ENCODE data around the gene LRPPRC.

DNA sequence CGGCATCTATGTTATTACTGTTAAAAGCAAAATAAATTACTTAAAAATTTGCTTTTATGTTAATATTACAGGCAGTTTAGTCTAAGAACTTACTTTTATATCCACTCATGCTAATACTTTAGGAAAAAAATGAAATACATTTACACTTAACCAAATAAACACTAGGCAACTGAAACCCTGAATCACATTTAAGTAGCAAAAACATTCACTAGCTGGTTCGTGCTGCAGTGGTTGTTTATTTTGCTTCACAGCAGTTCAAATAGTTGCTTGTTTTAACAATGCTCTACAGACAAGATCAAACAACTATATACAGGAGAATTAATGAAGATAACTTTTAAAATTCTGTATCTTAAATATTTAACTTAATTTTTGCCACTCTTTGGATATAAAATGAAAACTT lies 96.2 kb downstream of the LRPPRC start:
- TF ChIP-seq, protein P1, sequence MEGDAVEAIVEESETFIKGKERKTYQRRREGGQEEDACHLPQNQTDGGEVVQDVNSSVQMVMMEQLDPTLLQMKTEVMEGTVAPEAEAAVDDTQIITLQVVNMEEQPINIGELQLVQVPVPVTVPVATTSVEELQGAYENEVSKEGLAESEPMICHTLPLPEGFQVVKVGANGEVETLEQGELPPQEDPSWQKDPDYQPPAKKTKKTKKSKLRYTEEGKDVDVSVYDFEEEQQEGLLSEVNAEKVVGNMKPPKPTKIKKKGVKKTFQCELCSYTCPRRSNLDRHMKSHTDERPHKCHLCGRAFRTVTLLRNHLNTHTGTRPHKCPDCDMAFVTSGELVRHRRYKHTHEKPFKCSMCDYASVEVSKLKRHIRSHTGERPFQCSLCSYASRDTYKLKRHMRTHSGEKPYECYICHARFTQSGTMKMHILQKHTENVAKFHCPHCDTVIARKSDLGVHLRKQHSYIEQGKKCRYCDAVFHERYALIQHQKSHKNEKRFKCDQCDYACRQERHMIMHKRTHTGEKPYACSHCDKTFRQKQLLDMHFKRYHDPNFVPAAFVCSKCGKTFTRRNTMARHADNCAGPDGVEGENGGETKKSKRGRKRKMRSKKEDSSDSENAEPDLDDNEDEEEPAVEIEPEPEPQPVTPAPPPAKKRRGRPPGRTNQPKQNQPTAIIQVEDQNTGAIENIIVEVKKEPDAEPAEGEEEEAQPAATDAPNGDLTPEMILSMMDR (conservative IDR thresholded peaks at IDR 0.05; ENCODE audit: low read depth in 2 of 2) = no peak
- no peak for TF ChIP-seq EZH2 (IDR thresholded peaks at IDR 0.05; ENCODE audit: low read depth, unreplicated experiment)
- TF ChIP-seq POLR2AphosphoS5 (IDR thresholded peaks at IDR 0.05; ENCODE audit: low read depth) = no peak
- TF ChIP-seq EZH2phosphoT487 (IDR thresholded peaks at IDR 0.05; ENCODE audit: unreplicated experiment) = no peak
- no peak for TF ChIP-seq CREB1 (CRISPR knock-in tag; IDR thresholded peaks at IDR 0.05; ENCODE audit: low read depth)
- TF ChIP-seq, protein P2, sequence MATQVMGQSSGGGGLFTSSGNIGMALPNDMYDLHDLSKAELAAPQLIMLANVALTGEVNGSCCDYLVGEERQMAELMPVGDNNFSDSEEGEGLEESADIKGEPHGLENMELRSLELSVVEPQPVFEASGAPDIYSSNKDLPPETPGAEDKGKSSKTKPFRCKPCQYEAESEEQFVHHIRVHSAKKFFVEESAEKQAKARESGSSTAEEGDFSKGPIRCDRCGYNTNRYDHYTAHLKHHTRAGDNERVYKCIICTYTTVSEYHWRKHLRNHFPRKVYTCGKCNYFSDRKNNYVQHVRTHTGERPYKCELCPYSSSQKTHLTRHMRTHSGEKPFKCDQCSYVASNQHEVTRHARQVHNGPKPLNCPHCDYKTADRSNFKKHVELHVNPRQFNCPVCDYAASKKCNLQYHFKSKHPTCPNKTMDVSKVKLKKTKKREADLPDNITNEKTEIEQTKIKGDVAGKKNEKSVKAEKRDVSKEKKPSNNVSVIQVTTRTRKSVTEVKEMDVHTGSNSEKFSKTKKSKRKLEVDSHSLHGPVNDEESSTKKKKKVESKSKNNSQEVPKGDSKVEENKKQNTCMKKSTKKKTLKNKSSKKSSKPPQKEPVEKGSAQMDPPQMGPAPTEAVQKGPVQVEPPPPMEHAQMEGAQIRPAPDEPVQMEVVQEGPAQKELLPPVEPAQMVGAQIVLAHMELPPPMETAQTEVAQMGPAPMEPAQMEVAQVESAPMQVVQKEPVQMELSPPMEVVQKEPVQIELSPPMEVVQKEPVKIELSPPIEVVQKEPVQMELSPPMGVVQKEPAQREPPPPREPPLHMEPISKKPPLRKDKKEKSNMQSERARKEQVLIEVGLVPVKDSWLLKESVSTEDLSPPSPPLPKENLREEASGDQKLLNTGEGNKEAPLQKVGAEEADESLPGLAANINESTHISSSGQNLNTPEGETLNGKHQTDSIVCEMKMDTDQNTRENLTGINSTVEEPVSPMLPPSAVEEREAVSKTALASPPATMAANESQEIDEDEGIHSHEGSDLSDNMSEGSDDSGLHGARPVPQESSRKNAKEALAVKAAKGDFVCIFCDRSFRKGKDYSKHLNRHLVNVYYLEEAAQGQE (IDR thresholded peaks at IDR 0.05; ENCODE audit: unreplicated experiment) = no peak
- no peak for TF ChIP-seq ZNF331 (CRISPR knock-in tag; IDR thresholded peaks at IDR 0.05; ENCODE audit: low read depth)
- TF ChIP-seq, protein P3, sequence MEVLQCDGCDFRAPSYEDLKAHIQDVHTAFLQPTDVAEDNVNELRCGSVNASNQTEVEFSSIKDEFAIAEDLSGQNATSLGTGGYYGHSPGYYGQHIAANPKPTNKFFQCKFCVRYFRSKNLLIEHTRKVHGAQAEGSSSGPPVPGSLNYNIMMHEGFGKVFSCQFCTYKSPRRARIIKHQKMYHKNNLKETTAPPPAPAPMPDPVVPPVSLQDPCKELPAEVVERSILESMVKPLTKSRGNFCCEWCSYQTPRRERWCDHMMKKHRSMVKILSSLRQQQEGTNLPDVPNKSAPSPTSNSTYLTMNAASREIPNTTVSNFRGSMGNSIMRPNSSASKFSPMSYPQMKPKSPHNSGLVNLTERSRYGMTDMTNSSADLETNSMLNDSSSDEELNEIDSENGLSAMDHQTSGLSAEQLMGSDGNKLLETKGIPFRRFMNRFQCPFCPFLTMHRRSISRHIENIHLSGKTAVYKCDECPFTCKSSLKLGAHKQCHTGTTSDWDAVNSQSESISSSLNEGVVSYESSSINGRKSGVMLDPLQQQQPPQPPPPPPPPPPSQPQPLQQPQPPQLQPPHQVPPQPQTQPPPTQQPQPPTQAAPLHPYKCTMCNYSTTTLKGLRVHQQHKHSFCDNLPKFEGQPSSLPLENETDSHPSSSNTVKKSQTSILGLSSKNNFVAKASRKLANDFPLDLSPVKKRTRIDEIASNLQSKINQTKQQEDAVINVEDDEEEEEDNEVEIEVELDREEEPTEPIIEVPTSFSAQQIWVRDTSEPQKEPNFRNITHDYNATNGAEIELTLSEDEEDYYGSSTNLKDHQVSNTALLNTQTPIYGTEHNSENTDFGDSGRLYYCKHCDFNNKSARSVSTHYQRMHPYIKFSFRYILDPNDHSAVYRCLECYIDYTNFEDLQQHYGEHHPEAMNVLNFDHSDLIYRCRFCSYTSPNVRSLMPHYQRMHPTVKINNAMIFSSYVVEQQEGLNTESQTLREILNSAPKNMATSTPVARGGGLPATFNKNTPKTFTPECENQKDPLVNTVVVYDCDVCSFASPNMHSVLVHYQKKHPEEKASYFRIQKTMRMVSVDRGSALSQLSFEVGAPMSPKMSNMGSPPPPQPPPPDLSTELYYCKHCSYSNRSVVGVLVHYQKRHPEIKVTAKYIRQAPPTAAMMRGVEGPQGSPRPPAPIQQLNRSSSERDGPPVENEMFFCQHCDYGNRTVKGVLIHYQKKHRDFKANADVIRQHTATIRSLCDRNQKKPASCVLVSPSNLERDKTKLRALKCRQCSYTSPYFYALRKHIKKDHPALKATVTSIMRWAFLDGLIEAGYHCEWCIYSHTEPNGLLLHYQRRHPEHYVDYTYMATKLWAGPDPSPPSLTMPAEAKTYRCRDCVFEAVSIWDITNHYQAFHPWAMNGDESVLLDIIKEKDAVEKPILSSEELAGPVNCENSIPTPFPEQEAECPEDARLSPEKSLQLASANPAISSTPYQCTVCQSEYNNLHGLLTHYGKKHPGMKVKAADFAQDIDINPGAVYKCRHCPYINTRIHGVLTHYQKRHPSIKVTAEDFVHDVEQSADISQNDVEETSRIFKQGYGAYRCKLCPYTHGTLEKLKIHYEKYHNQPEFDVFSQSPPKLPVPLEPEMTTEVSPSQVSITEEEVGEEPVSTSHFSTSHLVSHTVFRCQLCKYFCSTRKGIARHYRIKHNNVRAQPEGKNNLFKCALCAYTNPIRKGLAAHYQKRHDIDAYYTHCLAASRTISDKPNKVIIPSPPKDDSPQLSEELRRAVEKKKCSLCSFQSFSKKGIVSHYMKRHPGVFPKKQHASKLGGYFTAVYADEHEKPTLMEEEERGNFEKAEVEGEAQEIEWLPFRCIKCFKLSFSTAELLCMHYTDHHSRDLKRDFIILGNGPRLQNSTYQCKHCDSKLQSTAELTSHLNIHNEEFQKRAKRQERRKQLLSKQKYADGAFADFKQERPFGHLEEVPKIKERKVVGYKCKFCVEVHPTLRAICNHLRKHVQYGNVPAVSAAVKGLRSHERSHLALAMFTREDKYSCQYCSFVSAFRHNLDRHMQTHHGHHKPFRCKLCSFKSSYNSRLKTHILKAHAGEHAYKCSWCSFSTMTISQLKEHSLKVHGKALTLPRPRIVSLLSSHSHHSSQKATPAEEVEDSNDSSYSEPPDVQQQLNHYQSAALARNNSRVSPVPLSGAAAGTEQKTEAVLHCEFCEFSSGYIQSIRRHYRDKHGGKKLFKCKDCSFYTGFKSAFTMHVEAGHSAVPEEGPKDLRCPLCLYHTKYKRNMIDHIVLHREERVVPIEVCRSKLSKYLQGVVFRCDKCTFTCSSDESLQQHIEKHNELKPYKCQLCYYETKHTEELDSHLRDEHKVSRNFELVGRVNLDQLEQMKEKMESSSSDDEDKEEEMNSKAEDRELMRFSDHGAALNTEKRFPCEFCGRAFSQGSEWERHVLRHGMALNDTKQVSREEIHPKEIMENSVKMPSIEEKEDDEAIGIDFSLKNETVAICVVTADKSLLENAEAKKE (CRISPR knock-in tag; IDR thresholded peaks at IDR 0.05) = no peak
- no peak for TF ChIP-seq ZNF114 (CRISPR knock-in tag; IDR thresholded peaks at IDR 0.05)
- no peak for TF ChIP-seq STAT1 (IDR thresholded peaks at IDR 0.05; ENCODE audit: unreplicated experiment)
- TF ChIP-seq NANOG (IDR thresholded peaks at IDR 0.05; ENCODE audit: borderline replicate concordance) = no peak
- TF ChIP-seq JUNB (IDR thresholded peaks at IDR 0.05; ENCODE audit: unreplicated experiment) = no peak
